Esophagus muscularis mucosa (tissue), 4 donors: Measurements from ENCODE around the gene SHTN1. TPM values are rescaled to one million over a fixed set of nuclear protein-coding genes. Genes with fewer than 3 reads are reported as not detected.

ENCODE experiments used
- DNase-seq: peaks from one replicate; pipeline ENCODE4 v3.0.0-alpha.2; 2017; ENCODE audit errors: extremely low spot score
- H3K27ac ChIP-seq, 4 donors: fragments of 200-600 bp; sonication (generic); replicated peaks in 1 of 4; 1 replicate in 3 of 4; 2 replicates in 1 of 4; pipeline ENCODE4 v1.5.1; 2016 to 2019; ENCODE audit warnings: mild to moderate bottlenecking in 1 of 4
- H3K27me3 ChIP-seq, 4 donors: fragments of 200-600 bp; sonication (generic); one replicate each; pipeline versions ENCODE4 v1.5.1 to v1.6.0; 2016 to 2019
- H3K36me3 ChIP-seq, 4 donors: fragments of 200-600 bp; sonication (generic); one replicate each; pipeline ENCODE4 v1.5.1; 2016 to 2019
- H3K4me1 ChIP-seq, 4 donors: fragments of 200-600 bp; sonication (generic); one replicate each; pipeline ENCODE4 v1.5.1; 2016 to 2019
- H3K4me3 ChIP-seq, 4 donors: fragments of 200-600 bp; sonication (generic); 1 replicate in 2 of 4; 2 replicates in 2 of 4; pipeline ENCODE4 v1.5.1; 2016 to 2019; ENCODE audit warnings: mild to moderate bottlenecking in 4 of 4, moderate library complexity in 1 of 4
- H3K9me3 ChIP-seq, 4 donors: fragments of 200-600 bp; sonication (generic); 1 replicate in 3 of 4; 2 replicates in 1 of 4; pipeline ENCODE4 v1.5.1; 2016 to 2019
- EP300 ChIP-seq: sonication (generic); formaldehyde crosslinking; IDR thresholded peaks from one replicate; pipeline ENCODE4 v1.6.1; 2017; ENCODE audit warnings: antibody characterized with exemption
- POLR2A ChIP-seq: fragments of 450-650 bp; IDR thresholded peaks from one replicate; pipeline ENCODE4 v1.6.1; 2017; ENCODE audit warnings: antibody characterized with exemption, moderate library complexity, mild to moderate bottlenecking, low read depth
- POLR2AphosphoS5 ChIP-seq, 2 donors: sonication (generic); formaldehyde crosslinking; IDR thresholded peaks; one replicate each; pipeline ENCODE4 v1.6.1; 2017; ENCODE audit warnings: antibody characterized with exemption in 2 of 2
- WGBS: methylation state at CpG from one replicate; pipeline ENCODE4 v1.1.5; 2018; 5-methylcytosine and 5-hydroxymethylcytosine counted together
- intact Hi-C: fragments of 100-400 bp; cut with DNase I; formaldehyde crosslinking; loops from one replicate; pipeline ENCODE4 v1.15.1; 2023
- total RNA-seq, 4 donors: library from RNA; depleted of rRNA; stranded (reverse); fragments of >200 nt; gene quantifications; one replicate each; pipeline versions ENCODE4 v1.1.0 to v1.2.1, GENCODE V29; 2016
- TF ChIP-seq, protein P1 (sequence below), 3 experiments: fragments of 200-600 bp in 2 of 3; fragments of 450-650 bp in 1 of 3; sonication (generic) in 2 of 3; IDR thresholded peaks; one replicate each; pipeline ENCODE4 v1.5.1; 2017 to 2019; ENCODE audit warnings: antibody characterized with exemption in 3 of 3, mild to moderate bottlenecking in 2 of 3, moderate library complexity in 1 of 3

Gene SHTN1
- total RNA-seq, 4 donors from 2014 or later, result 3.5 to 8.6 (median 6.1) TPM

DNA sequence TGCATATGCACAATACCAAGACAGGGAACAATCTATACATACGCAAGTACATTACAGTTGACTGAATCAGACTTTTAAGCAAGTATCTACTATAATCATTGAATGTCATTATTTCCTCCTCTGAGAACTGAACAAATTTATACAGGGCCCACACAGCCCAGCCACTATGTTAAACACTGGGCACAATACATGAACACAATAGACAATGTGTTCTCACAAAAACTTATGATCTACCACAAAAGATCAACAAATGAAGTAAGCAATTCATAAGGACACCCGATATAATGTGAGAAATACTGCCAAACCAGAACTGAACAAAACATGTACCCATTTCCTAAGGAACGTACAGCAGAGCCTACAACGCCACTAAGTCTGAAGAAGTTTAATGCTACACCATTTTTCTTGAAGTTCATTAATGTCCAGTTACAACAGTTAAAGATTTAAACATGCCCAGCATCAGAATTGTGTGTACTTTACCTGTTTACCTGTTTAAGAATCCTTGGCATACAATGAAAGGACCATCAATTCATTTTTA, 31.5 kb downstream of the SHTN1 start:
- intact Hi-C loops, result no loop called here
- no peaks in the 10 kb centered on the region for H3K27me3 ChIP-seq
- WGBS, result 92% methylated on average over 4 of the region's 4 CpGs
- H3K36me3 ChIP-seq, result peaks cover 0 to 4% (median 0%) of the 10 kb centered on the region in 4 donors
- no peak for DNase-seq
- no peak overlapping the region for H3K27ac ChIP-seq
- no peak for TF ChIP-seq POLR2A
- TF ChIP-seq EP300, result no peak
- no peak for TF ChIP-seq POLR2AphosphoS5 (IDR thresholded peaks at IDR 0.05)
- TF ChIP-seq, protein P1, sequence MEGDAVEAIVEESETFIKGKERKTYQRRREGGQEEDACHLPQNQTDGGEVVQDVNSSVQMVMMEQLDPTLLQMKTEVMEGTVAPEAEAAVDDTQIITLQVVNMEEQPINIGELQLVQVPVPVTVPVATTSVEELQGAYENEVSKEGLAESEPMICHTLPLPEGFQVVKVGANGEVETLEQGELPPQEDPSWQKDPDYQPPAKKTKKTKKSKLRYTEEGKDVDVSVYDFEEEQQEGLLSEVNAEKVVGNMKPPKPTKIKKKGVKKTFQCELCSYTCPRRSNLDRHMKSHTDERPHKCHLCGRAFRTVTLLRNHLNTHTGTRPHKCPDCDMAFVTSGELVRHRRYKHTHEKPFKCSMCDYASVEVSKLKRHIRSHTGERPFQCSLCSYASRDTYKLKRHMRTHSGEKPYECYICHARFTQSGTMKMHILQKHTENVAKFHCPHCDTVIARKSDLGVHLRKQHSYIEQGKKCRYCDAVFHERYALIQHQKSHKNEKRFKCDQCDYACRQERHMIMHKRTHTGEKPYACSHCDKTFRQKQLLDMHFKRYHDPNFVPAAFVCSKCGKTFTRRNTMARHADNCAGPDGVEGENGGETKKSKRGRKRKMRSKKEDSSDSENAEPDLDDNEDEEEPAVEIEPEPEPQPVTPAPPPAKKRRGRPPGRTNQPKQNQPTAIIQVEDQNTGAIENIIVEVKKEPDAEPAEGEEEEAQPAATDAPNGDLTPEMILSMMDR (IDR thresholded peaks at IDR 0.05), result no peak
- no peaks in the 10 kb centered on the region for H3K9me3 ChIP-seq
- no peaks in the 10 kb centered on the region for H3K4me1 ChIP-seq
- H3K4me3 ChIP-seq, result no peak overlapping the region

DNA sequence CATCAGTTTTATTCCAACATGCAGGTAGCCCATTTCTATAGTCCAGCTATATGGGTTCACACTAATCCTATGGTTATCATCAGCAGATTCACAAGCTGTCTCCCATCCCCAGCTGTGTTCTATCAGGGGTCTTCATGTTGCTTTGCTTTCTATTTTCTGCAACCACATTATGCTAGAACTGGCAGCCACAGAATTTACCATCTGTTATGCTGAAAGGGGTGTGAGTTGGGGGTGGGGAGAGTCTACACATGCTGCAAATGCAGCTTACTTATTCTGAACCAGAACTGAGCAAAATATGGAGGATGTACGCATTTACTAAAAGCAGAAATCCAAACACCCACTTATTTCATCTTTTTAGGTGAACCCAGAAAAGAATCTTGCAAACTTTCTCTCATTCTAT, 32.9 kb downstream of the SHTN1 start:
- no peak for DNase-seq
- intact Hi-C loops, result no loop called here
- Histone ChIP-seq H3K9me3 (no peaks in the 10 kb centered on the region), H3K27ac (no peak overlapping the region), H3K4me1 (no peaks in the 10 kb centered on the region), H3K4me3 (no peak overlapping the region), H3K27me3 (no peaks in the 10 kb centered on the region), H3K36me3 (peaks cover 0 to 8% (median 0%) of the 10 kb centered on the region in 4 donors)
- WGBS, result 100% methylated on average over 1 of the region's 1 CpG
- no peak for TF ChIP-seq EP300
- TF ChIP-seq, protein P1 (IDR thresholded peaks at IDR 0.05), result no peak
- TF ChIP-seq POLR2AphosphoS5 (IDR thresholded peaks at IDR 0.05), result no peak
- TF ChIP-seq POLR2A, result no peak

DNA sequence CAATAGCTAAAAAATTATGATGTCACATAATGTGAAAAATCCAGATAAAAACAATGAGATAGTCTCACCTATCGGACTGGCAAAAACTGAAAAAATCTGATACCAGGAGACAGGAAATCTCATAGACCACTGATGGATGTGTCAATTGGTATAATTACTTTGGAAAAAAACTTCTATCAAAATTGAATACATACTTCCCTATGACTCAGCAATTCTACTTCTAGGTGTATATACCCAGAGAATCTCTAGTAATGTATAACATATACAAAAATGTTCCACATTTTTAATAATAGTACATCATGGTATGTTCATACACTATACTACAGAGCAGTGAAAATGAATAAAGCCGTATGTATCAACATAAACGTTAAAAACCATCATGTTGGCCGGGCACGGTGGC, 34.9 kb downstream of the SHTN1 start:
- Histone ChIP-seq H3K27me3 (no peaks in the 10 kb centered on the region), H3K4me3 (no peak overlapping the region), H3K9me3 (no peaks in the 10 kb centered on the region), H3K27ac (no peak overlapping the region), H3K36me3 (peaks cover 0 to 4% (median 2%) of the 10 kb centered on the region in 4 donors), H3K4me1 (no peaks in the 10 kb centered on the region)
- intact Hi-C loops, result no loop called here
- DNase-seq, result no peak
- WGBS, result 97% methylated on average over 5 of the region's 5 CpGs
- TF ChIP-seq POLR2AphosphoS5 (IDR thresholded peaks at IDR 0.05), result no peak
- no peak for TF ChIP-seq EP300
- no peak for TF ChIP-seq POLR2A
- TF ChIP-seq, protein P1 (IDR thresholded peaks at IDR 0.05), result no peak

DNA sequence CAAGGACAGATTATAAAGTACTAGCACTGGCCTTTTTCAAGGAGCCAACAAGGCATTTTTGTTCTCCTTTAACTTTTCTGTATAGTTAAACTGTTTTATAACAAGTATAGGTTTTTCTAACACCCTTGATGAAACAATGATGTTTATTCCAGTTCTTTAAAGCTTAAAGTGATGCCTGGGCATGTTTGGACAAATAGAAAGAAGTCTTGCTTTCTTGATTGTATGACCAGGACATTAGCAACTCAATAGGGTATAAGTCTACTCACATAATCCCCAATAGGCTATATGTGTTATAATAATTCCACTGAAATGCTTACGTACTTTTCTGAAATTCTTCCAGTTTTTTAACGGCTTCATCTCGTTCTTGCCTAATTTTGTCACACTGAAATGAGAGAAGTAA, 36.7 kb downstream of the SHTN1 start:
- WGBS, result 98% methylated on average over 3 of the region's 3 CpGs

More for the DNA sequence above, 36.7 kb downstream of the SHTN1 start:
- no peak for DNase-seq
- intact Hi-C loops, result no loop called here
- Histone ChIP-seq H3K36me3 (peaks cover 0 to 4% (median 2%) of the 10 kb centered on the region in 4 donors), H3K27me3 (no peaks in the 10 kb centered on the region), H3K27ac (no peak overlapping the region), H3K4me3 (no peak overlapping the region), H3K9me3 (no peaks in the 10 kb centered on the region), H3K4me1 (no peaks in the 10 kb centered on the region)
- TF ChIP-seq, protein P1 (IDR thresholded peaks at IDR 0.05), result no peak
- no peak for TF ChIP-seq EP300
- TF ChIP-seq POLR2A, result no peak
- no peak for TF ChIP-seq POLR2AphosphoS5 (IDR thresholded peaks at IDR 0.05)
